Myocyte (in vitro differentiated cells): ENCODE measurements around the gene RMI2. TPM values are rescaled to one million over a fixed set of nuclear protein-coding genes. Genes with fewer than 3 reads are reported as not detected.
A peak's percentile ranks its signal among the peaks of the same experiment; 100 is the strongest.

Experiments
- DNase-seq: peaks from one replicate; pipeline ENCODE4 v3.0.0-alpha.2; 2012; ENCODE audit warnings: low read depth
- total RNA-seq: library from RNA; depleted of rRNA; stranded (reverse); fragments of >200 nt; gene quantifications from 2 replicates; pipeline ENCODE4 v1.2.3, GENCODE V29; 2014

Gene RMI2
- total RNA-seq, 1 donor from 2014 or later = 1.7 TPM

GRCh38 chr16:11309895-11310633 is 35.2 kb upstream of the RMI2 start:
- DNase-seq = no peak

GRCh38 chr16:11310634-11310977 is 34.7 kb upstream of the RMI2 start:
- DNase-seq = no peak

- DNase-seq = no peak
Observed at GRCh38 chr16:11310997-11311561, 34.2 kb upstream of the RMI2 start.

- no peak for DNase-seq
Observed at GRCh38 chr16:11312718-11313492, 32.4 kb upstream of the RMI2 start.

- no peak for DNase-seq
Observed at GRCh38 chr16:11313493-11314308, 31.6 kb upstream of the RMI2 start.

- no peak for DNase-seq
Observed at GRCh38 chr16:11314309-11314894, 30.9 kb upstream of the RMI2 start.

GRCh38 chr16:11315510-11315909 is 29.7 kb upstream of the RMI2 start:
- DNase-seq = no peak

- DNase-seq = no peak
Observed at GRCh38 chr16:11316331-11317015, 28.8 kb upstream of the RMI2 start.

- DNase-seq = no peak
Observed at GRCh38 chr16:11318817-11319216, 26.4 kb upstream of the RMI2 start.

- peak; percentile 30 for DNase-seq
Observed at GRCh38 chr16:11319529-11320146, 25.6 kb upstream of the RMI2 start.

- DNase-seq = no peak
Observed at GRCh38 chr16:11320170-11320569, 25.1 kb upstream of the RMI2 start.

- DNase-seq = no peak
Observed at GRCh38 chr16:11321662-11322061, 23.6 kb upstream of the RMI2 start.

- no peak for DNase-seq
Observed at GRCh38 chr16:11322823-11323222, 22.4 kb upstream of the RMI2 start.

- no peak for DNase-seq
Observed at GRCh38 chr16:11323551-11324336, 21.5 kb upstream of the RMI2 start.

GRCh38 chr16:11325404-11326083 is 19.7 kb upstream of the RMI2 start:
- DNase-seq = no peak

- DNase-seq = no peak
Observed at GRCh38 chr16:11326084-11326736, 19.0 kb upstream of the RMI2 start.

- no peak for DNase-seq
Observed at GRCh38 chr16:11326737-11327276, 18.5 kb upstream of the RMI2 start.
